ENCODE measurements around the gene SCAPER. TPM values are rescaled to one million over a fixed set of nuclear protein-coding genes. Genes with fewer than 3 reads are reported as not detected.

Gene SCAPER
- total RNA-seq (2021), result 7.2 and 7.4 TPM in 2 replicates
- long read RNA-seq, full-length matches to known transcripts, result 1 of 53 reads
- long read RNA-seq, partial matches to known transcripts, result 38 of 53 reads
- long read RNA-seq, other reads (novel, unspliced or antisense), result 14 of 53 reads

- WGBS (ENCODE audit: extremely low coverage, insufficient read length, low lambda C conversion rate), result no CpG with 5 or more reads among the region's 78 CpGs
Measured at GRCh38 chr15:76905013-76905839, at the start of gene SCAPER. TSS of gene SCAPER (minus strand) at chr15:76905340. CDS start at chr15:76883817, 21,523 bp downstream.

More at GRCh38 chr15:76905013-76905839, at the start of gene SCAPER:
- peak; percentile 96 for DNase-seq
- Mint-ChIP-seq H3K36me3 (ENCODE audit: insufficient read depth in 1 of 3, low read depth in 3 of 3) (peaks cover 0 to 8% (median 3%) of the 10 kb centered on the region in 3 experiments; a peak in 3 of 7 replicates), H3K9me3 (peaks cover 0 to 3% of the 10 kb centered on the region in 2 experiments; a peak in 1 of 5 replicates), H3K27me3 (ENCODE audit: low read depth) (peaks cover 48% of the 10 kb centered on the region), H3K4me1 (peaks cover 15 to 23% of the 10 kb centered on the region in 2 experiments), H3K27ac (peak within 1 kb of the TSS; percentile 68 to 93 (median 88); a peak in 4 of 7 replicates), H3K4me3 (peak within 1 kb of the TSS; percentile 84 to 92)
- Histone ChIP-seq H3K56ac (ENCODE audit: insufficient read length, low read depth, low read length) (no peak within 1 kb of the TSS), H3K18ac (ENCODE audit: insufficient read length, low read depth, low read length) (peak within 1 kb of the TSS; percentile 63), H3K4me1 (ENCODE audit: insufficient read depth, low read length) (no peaks in the 10 kb centered on the region; the same call in 1 of the 2 replicates), H3K9ac (ENCODE audit: extremely low read depth, insufficient read length, low read length) (peak within 1 kb of the TSS; percentile 33), H2BK12ac (ENCODE audit: insufficient read length, low read depth, low read length) (no peak within 1 kb of the TSS), H3T11ph (ENCODE audit: low read length) (no peak within 1 kb of the TSS), H2BK15ac (ENCODE audit: low read depth, low read length) (no peak within 1 kb of the TSS), H2AFZ (ENCODE audit: low read length) (no peak within 1 kb of the TSS), H3K14ac (ENCODE audit: insufficient read depth, low read length) (peak within 1 kb of the TSS; percentile 81; the same call in 1 of the 2 replicates), H3K27me3 (ENCODE audit: insufficient read depth, low read length) (no peaks in the 10 kb centered on the region; the same call in 1 of the 2 replicates), H4K91ac (ENCODE audit: insufficient read length, low read depth, low read length) (no peak within 1 kb of the TSS), H3K23me2 (ENCODE audit: insufficient read length, low read depth, low read length, poor library complexity, severe bottlenecking) (peaks cover 9% of the 10 kb centered on the region), H4K8ac (replicated peaks; ENCODE audit: insufficient read length, low read depth, low read length) (no peak within 1 kb of the TSS), H3K79me1 (ENCODE audit: insufficient read depth, low read depth, low read length, poor library complexity, severe bottlenecking) (no peaks in the 10 kb centered on the region), H4K20me1 (ENCODE audit: control insufficient read depth, insufficient read depth, insufficient read length) (no peaks in the 10 kb centered on the region), H3K27ac (ENCODE audit: insufficient read length, low read depth, low read length) (no peak within 1 kb of the TSS), H2BK20ac (ENCODE audit: low read depth, low read length, poor library complexity, severe bottlenecking) (no peak within 1 kb of the TSS), H2BK5ac (ENCODE audit: insufficient read length, low read length) (no peak within 1 kb of the TSS), H3K9me3 (ENCODE audit: control insufficient read depth, low read depth, low read length) (no peaks in the 10 kb centered on the region), H3K4me2 (ENCODE audit: insufficient read depth, insufficient read length, low read length) (peak within 1 kb of the TSS; percentile 65), H3K4ac (ENCODE audit: low read depth, low read length) (no peak within 1 kb of the TSS), H3K79me2 (ENCODE audit: insufficient read depth, low read length) (no peaks in the 10 kb centered on the region), H2BK120ac (ENCODE audit: low read depth, low read length, poor library complexity, severe bottlenecking) (no peak within 1 kb of the TSS), H2AK5ac (ENCODE audit: insufficient read length, low read length) (no peak within 1 kb of the TSS), H4K5ac (ENCODE audit: insufficient read length, low read depth, low read length) (no peak within 1 kb of the TSS), H3K23ac (ENCODE audit: insufficient read length, low read depth, low read length) (no peak within 1 kb of the TSS)
- TF ChIP-seq CTCF (conservative IDR thresholded peaks at IDR 0.05), result no peak

Measured in H9 (cell line).